Measurements from ENCODE around the gene SSBP3. TPM values are rescaled to one million over a fixed set of nuclear protein-coding genes. Genes with fewer than 3 reads are reported as not detected.

Gene SSBP3
- total RNA-seq, 2 experiments from 2014 or later = 16.5 to 44.9 TPM

DNA sequence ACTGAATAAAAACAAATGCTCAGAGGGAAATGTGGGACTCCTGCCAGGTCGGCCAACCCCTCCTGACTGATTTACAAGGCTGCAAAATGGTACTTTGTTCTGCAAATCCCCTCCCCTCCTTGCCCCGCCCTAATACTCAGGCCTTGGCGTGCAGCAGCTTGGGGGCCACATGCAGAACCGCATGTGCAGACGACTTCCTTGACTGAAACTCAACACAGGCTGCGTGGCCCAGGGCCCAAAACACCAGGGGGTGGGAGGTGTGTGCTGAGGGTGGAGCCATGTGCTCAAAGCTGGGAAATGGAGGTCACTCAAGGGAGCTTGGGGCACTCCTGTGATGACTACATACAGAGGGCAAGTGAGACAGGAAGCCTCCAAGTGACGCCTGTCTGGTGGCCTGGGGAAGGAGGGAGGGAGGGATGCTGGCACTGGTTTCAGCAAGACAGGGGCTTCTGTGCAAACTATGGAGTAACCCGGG is 119.0 kb downstream of the SSBP3 start:
- H4K20me1 ChIP-seq (ENCODE audit: insufficient read depth, low read length) = peaks cover 7% of the 10 kb centered on the region
- no peaks in the 10 kb centered on the region for H3K9me2 ChIP-seq (ENCODE audit: insufficient read depth, low read length)
- DNase-seq (ENCODE audit: low spot score) = peak; percentile 15
- H2AFZ ChIP-seq (ENCODE audit: low read length) = no peak overlapping the region
- TF ChIP-seq, protein P1, sequence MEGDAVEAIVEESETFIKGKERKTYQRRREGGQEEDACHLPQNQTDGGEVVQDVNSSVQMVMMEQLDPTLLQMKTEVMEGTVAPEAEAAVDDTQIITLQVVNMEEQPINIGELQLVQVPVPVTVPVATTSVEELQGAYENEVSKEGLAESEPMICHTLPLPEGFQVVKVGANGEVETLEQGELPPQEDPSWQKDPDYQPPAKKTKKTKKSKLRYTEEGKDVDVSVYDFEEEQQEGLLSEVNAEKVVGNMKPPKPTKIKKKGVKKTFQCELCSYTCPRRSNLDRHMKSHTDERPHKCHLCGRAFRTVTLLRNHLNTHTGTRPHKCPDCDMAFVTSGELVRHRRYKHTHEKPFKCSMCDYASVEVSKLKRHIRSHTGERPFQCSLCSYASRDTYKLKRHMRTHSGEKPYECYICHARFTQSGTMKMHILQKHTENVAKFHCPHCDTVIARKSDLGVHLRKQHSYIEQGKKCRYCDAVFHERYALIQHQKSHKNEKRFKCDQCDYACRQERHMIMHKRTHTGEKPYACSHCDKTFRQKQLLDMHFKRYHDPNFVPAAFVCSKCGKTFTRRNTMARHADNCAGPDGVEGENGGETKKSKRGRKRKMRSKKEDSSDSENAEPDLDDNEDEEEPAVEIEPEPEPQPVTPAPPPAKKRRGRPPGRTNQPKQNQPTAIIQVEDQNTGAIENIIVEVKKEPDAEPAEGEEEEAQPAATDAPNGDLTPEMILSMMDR (conservative IDR thresholded peaks at IDR 0.05; ENCODE audit: low read length) = no peak
- no peak for TF ChIP-seq EZH2phosphoT487 (IDR thresholded peaks at IDR 0.05; ENCODE audit: borderline replicate concordance, low read depth, low read length)
- ChIA-PET CTCF (ENCODE audit: unreplicated experiment) (no interaction called here), POLR2A (interaction anchor here (0.8 kb wide), 1 partner anchor 1447 kb away, joined by 3 read pairs; no protein-coding TSS in a partner anchor)
- H3K4me2 ChIP-seq (ENCODE audit: low read length) = no peak overlapping the region
- no TSS peak for BruUV-seq (replicated peaks)
- no peaks in the 10 kb centered on the region for H3K79me2 ChIP-seq (ENCODE audit: insufficient read depth, low read depth, low read length)
- H3K4me1 ChIP-seq (ENCODE audit: insufficient read depth, low read length, poor library complexity, severe bottlenecking) = peaks cover 16% of the 10 kb centered on the region
- no peak overlapping the region for H3K4me3 ChIP-seq (ENCODE audit: low read depth, low read length, poor library complexity, severe bottlenecking)
- intact Hi-C loops (cut with micrococcal nuclease; ENCODE audit: unreplicated experiment) = no loop called here
- no peaks in the 10 kb centered on the region for H3K9me3 ChIP-seq (ENCODE audit: low read length)
- no peak overlapping the region for H3K27ac ChIP-seq (ENCODE audit: low read depth, low read length, poor library complexity, severe bottlenecking)
- H3K36me3 ChIP-seq (ENCODE audit: insufficient read depth, low read length) = no peaks in the 10 kb centered on the region

DNA sequence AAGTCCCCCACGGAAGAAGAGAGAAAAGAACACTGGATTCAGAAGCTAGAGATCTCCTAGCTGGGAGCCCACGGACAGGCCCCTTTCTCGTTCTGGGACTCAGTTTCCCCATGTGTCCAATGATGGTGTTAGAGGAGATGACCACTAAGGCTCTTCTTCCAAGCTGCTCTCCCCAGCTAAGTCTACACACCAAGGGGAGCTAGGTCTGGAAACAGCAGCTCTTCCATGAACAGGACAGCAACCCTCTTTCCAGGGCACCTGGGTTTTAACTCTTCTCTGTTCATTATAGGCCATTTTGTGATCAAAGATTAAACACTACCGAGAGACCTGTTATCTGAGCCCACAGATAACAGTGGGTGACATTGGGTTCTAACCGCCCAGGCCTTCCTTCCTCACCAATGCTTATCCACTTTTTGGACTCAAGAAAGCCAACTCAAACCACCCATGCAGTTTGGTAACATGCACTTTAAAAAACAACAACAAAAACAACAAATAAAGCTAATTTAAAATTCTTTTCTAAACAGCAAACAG is 120.3 kb downstream of the SSBP3 start:
- BruUV-seq (replicated peaks) = no TSS peak
- no peak for DNase-seq (ENCODE audit: low spot score)
- Histone ChIP-seq H3K79me2 (ENCODE audit: insufficient read depth, low read depth, low read length) (no peaks in the 10 kb centered on the region), H2AFZ (ENCODE audit: low read length) (no peak overlapping the region), H3K4me3 (ENCODE audit: low read depth, low read length, poor library complexity, severe bottlenecking) (no peak overlapping the region), H3K9me3 (ENCODE audit: low read length) (no peaks in the 10 kb centered on the region), H4K20me1 (ENCODE audit: insufficient read depth, low read length) (peaks cover 7% of the 10 kb centered on the region; the same call in 1 of the 2 replicates), H3K27ac (ENCODE audit: low read depth, low read length, poor library complexity, severe bottlenecking) (no peak overlapping the region), H3K4me1 (ENCODE audit: insufficient read depth, low read length, poor library complexity, severe bottlenecking) (peaks cover 16% of the 10 kb centered on the region), H3K4me2 (ENCODE audit: low read length) (no peak overlapping the region), H3K36me3 (ENCODE audit: insufficient read depth, low read length) (no peaks in the 10 kb centered on the region), H3K9me2 (ENCODE audit: insufficient read depth, low read length) (no peaks in the 10 kb centered on the region)
- no peak for TF ChIP-seq EZH2phosphoT487 (IDR thresholded peaks at IDR 0.05; ENCODE audit: borderline replicate concordance, low read depth, low read length)
- TF ChIP-seq, protein P1 (conservative IDR thresholded peaks at IDR 0.05; ENCODE audit: low read length) = no peak
- POLR2A ChIA-PET = interaction anchor here (0.6 kb wide), 1 partner anchor 326 kb away, joined by 3 read pairs; no protein-coding TSS in a partner anchor
- CTCF ChIA-PET (ENCODE audit: unreplicated experiment) = no interaction called here
- intact Hi-C loops (cut with micrococcal nuclease; ENCODE audit: unreplicated experiment) = no loop called here

DNA sequence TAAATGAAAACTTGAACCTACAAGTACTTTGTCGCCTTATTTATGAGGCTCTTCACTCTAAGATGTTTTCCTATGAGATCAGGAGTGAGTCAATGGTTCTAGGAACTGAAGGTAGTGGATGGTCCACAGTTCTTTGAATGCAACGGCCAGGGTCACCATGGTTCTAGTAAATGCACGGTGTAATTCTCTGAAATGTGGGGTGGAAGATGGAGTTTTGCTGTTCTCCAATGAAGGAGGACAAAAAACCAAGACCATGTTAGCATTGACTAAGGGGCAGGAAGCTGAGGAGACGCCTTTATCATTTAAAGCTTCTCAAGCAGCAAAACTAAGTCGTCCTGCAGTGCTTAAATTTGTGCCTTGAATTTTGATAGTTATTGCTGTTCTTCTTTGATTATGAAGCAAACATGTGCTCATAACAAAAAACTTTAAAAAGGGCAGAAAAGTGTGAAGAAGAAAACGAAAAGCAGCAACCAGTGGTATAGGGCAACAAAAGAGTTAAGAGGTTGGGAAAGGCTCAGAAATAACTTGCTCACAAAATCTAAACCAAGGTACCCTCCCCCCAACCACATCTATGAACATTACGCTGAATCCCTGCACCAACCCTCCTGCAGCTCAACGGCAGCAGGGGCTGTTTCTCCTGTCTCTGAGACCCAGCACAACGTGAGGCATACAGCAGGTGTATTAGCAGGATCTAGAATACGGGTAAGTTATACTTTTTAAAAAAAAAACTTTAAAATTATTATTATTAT is 121.2 kb downstream of the SSBP3 start:
- H3K27ac ChIP-seq (ENCODE audit: low read depth, low read length, poor library complexity, severe bottlenecking) = no peak overlapping the region

More for the DNA sequence above, 121.2 kb downstream of the SSBP3 start:
- no peaks in the 10 kb centered on the region for H3K9me3 ChIP-seq (ENCODE audit: low read length)
- H3K4me1 ChIP-seq (ENCODE audit: insufficient read depth, low read length, poor library complexity, severe bottlenecking) = peaks cover 16% of the 10 kb centered on the region
- DNase-seq (ENCODE audit: low spot score) = no peak
- no peaks in the 10 kb centered on the region for H3K36me3 ChIP-seq (ENCODE audit: insufficient read depth, low read length)
- CTCF ChIA-PET (ENCODE audit: unreplicated experiment) = no interaction called here
- peaks cover 7% of the 10 kb centered on the region; the same call in 1 of the 2 replicates for H4K20me1 ChIP-seq (ENCODE audit: insufficient read depth, low read length)
- POLR2A ChIA-PET = no interaction called here
- H3K79me2 ChIP-seq (ENCODE audit: insufficient read depth, low read depth, low read length) = no peaks in the 10 kb centered on the region
- no peaks in the 10 kb centered on the region for H3K9me2 ChIP-seq (ENCODE audit: insufficient read depth, low read length)
- H2AFZ ChIP-seq (ENCODE audit: low read length) = no peak overlapping the region
- intact Hi-C loops (cut with micrococcal nuclease; ENCODE audit: unreplicated experiment) = no loop called here
- no TSS peak for BruUV-seq (replicated peaks)
- H3K4me2 ChIP-seq (ENCODE audit: low read length) = no peak overlapping the region
- no peak for TF ChIP-seq EZH2phosphoT487 (IDR thresholded peaks at IDR 0.05; ENCODE audit: borderline replicate concordance, low read depth, low read length)
- TF ChIP-seq, protein P1 (conservative IDR thresholded peaks at IDR 0.05; ENCODE audit: low read length) = no peak
- H3K4me3 ChIP-seq (ENCODE audit: low read depth, low read length, poor library complexity, severe bottlenecking) = no peak overlapping the region
